Stimulated activated CD4-positive, alpha-beta T cell treated with anti-CD3 and anti-CD28 coated beads, Interleukin-1b, Interleukin-23, amount 100 ng/mL, for 24 hours (primary cell): ENCODE results near the gene AWAT2.
A peak's percentile ranks its signal among the peaks of the same experiment; 100 is the strongest.

Experiments used
- DNase-seq, 4 experiments: peaks; one replicate each; pipeline ENCODE4 v3.0.0-alpha.2; 2020; ENCODE audit warnings: low read depth in 4 of 4, low spot score in 1 of 4

Gene AWAT2

DNA sequence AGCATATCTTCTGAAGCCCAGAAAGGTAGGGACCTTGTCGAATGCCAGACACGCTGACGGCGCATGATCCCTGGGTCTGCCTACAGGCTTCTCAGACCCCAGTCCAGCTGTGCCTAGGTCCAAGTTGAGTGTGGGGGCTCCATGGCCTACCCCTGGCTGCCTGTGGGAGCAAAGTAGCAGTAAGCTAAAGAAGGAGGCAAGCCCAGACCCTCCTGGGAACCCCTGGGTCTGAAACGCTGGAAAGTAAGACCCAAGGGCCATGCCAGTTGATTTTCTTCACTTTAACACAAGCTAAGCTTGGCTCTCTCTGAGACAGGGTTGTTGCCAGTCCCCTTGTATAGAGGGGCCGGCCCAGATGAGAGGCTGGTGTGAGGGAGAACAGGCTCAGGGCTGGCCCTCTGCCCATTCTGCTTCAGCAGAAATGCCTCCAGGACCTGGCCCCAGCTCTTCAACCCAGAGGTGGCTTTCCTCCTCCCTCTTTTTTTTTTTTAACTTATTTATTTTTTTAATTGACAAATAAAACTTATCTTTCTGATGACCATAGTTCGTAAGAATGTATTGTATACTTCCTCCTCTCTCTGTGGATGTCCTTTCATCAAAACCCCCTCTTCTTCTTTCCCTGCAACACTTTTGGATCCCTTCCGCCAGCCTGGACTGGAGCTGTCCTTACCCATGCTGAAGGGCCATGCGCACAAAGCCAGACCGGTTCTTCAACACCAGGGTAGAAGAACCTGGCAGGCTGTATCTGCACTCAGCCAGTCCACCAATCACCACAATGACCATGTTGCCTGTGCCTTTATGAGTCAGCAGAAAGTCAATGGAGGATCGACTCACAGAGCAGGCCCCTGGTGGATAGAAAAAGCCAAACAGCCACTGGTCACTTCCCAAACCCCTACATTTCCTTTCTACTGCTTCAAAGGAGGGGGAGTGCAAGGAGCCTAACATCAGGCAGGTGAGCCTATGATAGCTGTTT, 7.1 kb downstream of the AWAT2 start:
- no peak for DNase-seq

DNA sequence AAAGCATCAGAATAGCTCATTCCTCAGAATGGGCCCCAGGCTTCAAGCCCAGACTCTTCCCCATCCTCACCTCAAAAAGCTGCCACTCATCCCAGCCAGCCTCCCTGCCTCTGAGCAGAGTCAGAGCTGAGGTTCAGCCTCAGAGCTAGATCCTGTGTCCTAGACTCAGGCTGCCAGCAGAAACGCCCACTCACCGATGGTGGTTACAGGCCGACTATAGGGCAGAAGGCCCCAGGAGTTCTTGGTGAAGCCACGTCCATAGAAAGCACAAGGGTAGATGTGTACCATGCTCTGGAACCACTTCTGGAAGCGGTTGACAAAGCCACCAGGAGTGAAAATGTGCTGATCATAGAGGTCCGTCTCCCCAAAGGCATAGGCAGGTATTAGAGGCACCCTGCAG, 7.7 kb downstream of the AWAT2 start:
- DNase-seq = no peak

DNA sequence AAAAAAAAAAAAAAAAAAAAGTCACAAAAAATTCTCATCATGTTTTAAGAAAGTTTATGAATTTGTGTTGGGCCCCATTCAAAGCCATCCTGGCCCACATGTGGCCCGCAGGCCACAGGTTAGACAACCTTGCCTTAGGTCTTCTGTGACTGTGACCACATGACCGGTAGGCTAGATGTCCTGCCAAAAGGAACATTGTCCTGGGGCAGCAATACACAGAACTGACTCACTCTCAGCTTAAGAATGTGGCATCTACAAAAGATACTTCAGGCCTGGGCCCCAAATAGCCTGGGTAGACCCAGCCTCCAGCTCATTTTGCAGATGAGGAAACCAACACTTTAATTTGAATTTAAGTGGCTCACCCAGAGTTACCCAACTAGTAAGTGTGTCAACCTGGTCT, 10.0 kb downstream of the AWAT2 start:
- DNase-seq = no peak

DNA sequence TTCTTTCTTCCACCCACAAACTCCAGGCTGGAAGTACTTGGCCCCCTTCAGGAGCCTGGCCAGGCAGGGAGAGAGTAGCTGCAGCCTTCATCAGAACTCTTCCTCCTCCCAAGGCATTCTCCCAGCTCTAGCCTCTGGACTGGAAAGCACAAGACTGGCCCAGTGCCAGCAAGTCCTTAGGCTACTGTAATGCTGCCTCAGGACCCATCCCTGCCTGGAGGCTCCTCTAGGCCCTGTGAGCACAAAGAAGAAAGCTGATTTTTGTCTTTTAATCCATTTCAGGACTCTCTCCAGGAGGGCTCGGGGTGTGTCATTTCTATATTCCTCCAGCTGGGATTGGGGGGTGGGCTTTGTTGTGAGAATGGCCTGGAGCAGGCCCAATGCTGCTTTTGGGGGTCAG, 10.8 kb downstream of the AWAT2 start:
- DNase-seq = no peak

DNA sequence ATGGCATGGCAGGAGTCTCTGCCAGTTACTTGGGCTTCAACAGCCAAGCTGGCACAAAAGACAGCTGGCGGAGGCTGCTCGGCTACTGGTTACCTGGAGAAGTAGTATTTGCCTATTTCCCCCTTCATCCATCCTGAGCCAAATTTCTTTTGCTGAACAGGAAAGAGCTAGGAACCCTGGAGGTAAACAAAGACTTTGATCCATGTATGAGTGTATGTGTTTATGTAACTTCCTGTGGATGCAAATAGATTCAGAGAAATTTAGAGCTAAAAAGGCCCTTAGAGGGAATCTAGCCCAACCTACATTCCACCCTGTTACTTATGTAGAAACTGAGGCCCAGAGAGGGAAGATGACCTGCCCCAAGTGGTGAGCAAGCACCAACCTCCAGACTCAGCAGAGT, 11.2 kb downstream of the AWAT2 start:
- DNase-seq = no peak

DNA sequence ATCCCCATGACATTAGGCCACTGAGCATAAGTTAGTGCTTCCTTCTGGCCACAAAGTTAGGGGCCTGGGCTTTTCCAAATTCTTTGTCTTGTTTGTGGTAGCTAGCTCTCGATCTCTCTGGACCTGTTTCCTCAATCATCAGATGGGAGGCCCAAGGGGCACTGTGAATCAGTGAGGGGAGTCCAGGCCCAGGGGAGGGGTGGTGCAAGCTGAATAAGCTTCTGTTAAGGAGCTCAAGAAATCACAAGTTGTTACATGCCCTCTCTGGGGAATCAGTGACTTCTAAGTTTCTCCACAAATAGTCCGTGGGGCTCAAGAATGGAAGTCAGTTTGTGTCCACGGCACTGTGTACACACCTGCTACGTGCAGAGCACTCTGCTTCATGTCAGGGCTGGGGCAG, 15.1 kb downstream of the AWAT2 start:
- DNase-seq = no peak

DNA sequence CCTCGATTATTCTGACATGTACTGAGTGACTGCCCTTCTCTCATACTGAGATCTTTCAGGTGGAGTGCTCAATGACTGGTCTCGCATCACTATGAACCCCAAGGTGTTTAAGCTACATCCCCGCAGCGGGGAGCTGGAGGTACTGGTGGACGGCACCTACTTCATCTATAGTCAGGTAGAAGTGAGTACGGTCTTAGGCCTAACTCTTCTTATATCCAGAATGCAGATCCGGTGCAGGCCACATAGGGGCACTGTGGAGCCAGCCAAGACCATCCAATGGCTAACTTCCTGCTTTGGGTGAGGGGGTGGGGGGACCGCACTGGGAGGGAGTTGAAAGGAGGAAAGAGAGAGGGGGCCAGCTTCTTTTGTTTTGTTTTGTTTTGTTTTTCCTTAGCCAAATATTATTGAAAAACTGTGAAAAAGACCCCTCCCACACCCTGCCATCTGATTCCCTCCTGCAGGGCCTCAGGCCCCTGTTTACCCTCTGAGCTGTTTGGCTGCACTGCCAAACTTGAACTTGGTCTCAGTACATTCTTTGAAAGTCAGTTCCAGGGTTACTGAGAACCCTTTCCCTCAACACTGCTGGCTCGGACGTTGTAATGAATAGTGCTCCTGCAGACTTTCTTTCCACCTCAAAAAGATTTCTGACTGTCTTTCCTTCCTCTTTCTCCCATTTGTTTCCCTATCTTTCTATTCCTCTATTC, 16.2 kb downstream of the AWAT2 start:
- peak in 1 of 4 experiments; percentile 7 for DNase-seq

DNA sequence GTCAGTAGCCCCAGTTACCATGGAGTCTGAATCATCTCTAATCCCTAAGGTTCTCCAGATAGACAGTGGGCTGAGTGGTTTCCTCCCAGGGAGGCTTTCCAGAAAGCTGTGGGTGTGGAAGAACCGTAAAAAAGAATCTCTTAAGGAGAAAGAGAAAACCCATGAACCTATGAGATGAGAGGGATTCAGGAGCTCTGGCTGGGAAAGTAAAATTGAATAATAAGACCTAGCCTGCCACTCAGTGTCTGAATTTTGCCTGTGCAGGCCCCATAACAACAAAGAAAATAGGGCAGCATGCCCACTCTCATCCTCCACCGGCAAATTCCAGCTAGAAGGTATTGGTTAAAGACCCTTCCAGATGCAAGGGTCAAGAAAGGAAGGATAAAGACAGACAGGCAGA, 16.9 kb downstream of the AWAT2 start:
- DNase-seq = no peak

DNA sequence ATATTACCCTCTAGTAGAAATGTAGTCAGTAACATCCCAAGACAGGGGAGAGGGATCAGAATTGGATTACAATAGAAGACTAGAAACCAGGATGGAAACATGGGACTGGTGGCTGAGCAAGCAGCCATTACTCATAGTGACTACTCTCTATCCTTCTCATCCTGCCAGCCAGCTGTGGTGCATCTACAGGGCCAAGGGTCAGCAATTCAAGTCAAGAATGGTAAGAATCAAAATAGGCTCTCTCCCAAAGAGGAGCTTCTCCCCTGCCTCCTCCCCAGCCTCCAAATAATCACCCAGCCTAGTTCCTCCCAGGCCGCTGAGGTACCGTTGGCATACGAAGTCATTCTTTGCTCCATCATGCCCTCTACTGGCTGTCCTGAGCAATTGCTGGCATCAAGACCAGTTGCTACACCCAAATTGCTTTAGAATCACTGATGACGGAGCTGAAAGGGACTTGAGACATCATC, 19.4 kb downstream of the AWAT2 start:
- DNase-seq = peak in 3 of 4 experiments; percentile 1 to 9 (median 4)

DNA sequence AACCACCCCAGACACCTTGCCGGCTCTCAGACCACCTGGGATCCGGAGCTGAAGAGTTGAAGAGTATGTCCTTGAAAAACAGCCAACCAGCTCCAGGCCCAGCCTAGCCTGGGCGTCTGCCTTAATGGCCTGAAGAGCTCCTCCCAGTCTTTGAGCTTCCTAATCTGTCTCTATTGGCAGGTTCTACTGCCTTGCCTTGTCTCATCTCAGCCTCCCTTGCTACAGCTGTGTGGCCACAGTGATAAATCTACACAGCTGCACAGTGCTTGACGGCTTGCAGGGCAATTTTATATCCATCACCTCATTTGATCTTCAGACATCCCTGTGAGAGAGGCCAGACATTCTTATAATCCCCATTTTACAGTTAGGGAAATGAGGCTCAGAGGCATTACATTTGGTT, 19.9 kb downstream of the AWAT2 start:
- no peak for DNase-seq

DNA sequence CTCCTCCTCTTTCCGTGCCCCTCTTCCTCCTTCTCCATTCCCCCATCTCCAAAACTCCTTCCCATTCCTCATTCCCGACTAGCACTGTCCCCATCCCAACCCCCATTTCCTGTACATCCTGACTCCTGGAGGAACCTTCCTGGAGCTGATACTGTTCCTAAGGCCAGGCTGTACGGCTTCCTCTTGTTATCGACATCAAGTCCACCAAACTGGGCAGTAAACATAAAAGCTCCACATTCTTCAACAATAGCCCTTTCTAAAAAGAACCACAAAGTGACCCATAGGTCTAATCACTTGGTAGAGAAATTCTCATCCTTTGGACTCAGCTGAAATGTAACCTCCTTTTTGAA, 22.9 kb downstream of the AWAT2 start:
- DNase-seq = no peak

DNA sequence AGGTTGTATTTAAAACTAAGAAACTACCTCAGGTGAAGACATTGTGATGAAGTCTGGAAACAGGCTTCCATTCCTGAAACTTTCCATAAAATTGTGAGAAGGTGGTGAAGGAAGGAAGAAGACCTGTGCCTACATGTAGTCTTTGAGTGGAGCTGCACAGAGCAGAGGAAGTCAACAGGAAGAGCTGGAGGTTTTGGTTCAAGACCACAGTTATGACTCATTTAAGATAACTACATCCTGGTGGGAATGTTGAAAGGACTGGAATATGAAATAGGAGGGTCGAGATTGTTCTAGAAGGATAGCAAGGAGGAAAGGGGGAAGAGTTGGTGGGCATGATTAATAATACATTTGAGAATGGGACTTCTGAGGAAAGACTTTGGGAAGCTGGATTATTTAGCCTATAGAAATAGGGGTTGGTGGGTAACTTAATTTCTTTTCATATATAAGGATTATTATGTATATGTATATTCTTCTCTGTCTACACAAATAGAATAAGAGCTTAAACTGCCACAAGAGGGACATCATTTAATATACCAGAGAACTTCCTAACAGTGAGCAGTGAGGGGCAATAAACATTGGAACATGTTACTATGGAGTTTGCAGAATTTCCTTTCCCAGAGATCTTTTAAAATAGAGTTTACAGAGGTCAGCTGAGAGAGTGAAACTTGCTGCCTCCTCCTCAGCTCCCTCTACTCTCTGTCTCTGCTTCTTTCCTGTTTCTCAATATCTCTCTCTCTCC, 23.5 kb downstream of the AWAT2 start:
- DNase-seq = no peak

DNA sequence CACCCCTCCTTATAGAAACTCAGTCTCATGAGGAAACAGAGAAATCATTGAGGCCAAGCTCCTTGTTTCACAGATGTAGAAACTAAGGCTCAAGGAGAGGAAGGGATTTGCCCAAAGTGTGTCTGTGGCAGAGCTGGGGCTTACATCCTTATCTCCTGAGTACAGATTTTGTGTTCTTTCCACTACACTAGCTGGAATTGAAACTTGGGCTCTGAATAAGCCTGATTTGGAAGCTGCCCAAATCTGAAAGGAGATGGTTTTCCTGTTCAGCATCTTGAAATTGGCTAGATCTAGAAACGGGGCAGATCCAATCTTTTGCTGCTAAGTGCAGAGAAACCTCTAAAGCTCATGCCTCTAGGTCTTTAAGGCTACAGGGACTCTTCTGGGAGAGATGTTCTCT, 24.3 kb downstream of the AWAT2 start:
- no peak for DNase-seq

DNA sequence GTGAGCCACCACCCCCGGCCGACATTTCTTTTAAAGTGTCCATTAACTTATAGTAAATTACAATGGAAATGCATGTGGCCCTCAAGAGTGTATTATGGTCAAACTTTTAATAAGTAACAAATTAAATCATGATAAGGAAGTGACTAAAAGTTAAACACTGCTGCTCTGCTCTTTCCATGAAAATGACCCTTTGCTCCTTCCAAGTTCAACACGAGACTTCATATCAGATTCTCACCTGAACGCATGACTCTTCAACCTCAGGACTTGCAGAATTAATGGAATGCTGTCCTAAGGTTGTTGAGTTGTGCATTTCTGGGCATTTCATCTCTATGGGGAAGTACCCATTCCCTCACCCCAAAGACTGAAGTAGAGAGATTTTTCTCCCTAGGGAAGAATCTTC, 27.1 kb downstream of the AWAT2 start:
- DNase-seq = no peak

DNA sequence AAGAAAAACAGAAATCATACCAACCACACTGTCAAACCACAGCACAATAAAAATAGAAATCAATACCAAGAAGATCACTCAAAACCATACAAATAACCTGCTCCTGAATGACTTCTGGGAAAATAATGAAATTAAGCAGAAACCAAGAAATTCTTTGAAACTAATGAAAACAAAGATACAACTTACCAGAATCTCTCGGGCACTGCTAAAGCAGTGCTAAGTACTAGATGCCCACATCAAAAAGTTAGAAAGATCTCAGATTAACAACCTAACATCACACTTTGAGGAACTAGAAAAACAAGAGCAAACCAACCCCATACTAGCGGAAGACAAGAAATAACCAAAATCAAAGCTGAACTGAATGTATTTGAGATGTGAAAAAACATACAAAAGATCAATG, 33.2 kb downstream of the AWAT2 start:
- DNase-seq = no peak

DNA sequence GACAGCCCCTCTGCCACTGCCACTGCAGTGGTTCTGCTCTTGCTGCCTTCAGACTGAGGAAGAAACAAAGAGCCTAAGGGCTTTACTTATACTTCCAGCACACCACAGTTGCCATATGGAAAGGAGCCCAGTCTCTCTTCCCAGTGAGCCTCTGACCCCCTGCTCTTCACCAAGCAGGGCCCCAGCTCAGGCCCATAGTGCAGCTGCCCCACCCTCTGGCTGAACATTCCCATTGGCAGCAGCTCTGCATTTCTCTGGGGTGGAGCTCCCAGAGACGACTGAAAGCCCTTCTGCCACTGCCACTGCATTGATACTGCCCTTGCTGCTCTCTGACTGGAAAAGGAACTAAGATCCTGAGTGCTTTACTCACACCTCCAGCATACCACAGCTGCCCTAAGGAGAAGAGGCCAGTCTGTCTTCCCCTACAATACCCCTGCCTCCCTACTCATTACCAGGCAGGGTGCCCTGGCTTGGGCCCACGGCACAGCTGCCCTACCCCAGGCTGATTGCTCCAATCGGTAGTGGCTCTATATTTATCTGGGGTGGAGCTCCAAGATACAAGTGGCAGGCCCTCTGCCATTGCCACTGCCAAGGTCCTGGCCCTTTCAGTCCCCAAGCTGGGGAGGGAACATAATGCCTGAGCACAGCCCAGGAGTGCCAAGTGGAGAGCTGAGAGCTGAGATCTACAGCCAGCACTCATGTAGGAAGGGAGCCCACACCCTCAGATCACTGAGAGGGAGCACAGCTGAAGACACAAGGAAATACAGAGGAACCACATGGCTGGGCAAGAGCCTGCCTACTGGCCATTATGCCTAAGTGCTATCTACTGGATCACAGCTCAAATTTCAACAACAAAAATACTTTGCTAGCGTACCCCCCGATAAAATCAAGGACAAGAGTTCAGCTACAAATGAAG, 36.0 kb downstream of the AWAT2 start:
- DNase-seq = no peak

DNA sequence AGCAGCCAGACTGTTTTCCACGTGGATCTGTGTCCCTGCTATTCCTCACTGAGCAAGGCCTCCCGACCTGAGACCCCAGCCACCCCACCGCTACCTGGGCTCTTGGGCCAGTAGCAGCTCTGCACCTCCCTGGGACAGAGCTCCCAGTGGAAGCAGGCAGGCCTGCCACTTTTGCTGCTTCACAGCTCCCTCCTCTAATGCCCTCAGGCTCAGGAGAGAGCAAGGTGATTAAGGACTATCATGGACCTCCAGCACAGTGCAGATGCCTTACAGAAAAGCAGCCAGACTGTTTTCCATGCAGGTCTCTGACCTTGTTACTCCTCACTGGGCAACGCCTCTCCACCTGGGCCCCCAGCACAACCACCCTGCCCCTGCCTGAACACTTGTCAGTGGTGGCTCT, 37.0 kb downstream of the AWAT2 start:
- DNase-seq = no peak

DNA sequence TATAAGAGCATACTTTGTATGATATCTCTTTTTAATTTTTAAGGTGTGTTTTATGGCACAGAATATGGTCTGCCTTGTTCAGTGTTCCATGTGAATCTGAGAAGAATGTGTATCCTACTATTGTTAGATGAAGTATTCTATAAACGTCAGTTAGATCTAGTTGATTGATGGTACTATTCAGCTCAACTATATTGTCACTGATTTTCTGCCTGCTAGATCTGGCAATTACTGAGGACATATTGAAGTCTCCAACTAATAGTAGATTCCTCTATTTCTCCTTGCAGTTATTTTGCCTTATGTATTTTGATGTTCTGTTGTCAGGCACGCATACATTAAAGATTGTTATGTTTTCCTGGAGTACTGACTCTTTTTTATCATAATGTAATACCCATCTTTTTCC, 39.8 kb downstream of the AWAT2 start:
- DNase-seq = no peak

DNA sequence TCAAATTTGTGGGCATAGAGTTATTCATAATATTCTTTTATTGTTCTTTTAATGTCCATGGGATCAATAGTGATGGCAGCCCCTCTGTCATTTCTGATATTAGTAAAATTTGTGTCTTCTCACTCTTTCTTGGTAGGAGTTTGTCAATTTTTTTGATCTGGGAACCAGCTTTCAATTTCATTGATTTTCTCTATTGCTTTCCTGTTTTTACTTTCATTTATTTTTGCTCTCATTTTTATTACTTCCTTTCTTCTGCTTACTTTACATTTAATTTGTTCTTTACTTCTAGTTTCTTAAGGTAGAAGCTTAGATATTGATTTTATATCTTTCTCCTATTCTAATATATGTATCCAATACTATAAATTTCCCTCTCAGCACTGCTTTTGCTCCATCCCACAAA, 40.7 kb downstream of the AWAT2 start:
- DNase-seq = no peak

DNA sequence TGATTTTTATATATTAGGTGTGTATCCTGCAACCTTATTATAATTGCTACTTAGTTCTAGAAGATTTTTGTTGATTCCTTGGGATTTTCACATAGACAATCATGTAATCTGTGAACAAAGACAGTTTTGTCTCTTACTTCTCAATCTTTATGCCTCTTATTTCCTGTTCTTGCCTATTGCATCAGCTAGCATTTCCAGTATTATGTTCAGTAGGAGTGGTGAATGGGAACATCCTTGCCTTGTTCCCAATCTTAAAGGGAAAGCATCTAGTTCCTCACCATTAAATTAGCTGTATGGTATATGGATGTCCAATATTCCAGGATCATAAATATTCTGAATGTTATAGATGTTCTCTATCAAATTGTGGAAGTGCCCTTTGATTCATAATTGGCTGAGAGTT, 41.8 kb downstream of the AWAT2 start:
- no peak for DNase-seq
